ENCODE data around the gene PAGR1.

GRCh38 chr16:29843931-29844330 lies 28.0 kb downstream of the PAGR1 start:
- no peak for TF ChIP-seq CTCF (IDR thresholded peaks at IDR 0.05)
- no peak for TF ChIP-seq ZNF263 (CRISPR knock-in tag; IDR thresholded peaks at IDR 0.05; ENCODE audit: low read depth)
- TF ChIP-seq, protein P1, sequence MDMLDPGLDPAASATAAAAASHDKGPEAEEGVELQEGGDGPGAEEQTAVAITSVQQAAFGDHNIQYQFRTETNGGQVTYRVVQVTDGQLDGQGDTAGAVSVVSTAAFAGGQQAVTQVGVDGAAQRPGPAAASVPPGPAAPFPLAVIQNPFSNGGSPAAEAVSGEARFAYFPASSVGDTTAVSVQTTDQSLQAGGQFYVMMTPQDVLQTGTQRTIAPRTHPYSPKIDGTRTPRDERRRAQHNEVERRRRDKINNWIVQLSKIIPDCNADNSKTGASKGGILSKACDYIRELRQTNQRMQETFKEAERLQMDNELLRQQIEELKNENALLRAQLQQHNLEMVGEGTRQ (CRISPR knock-in tag; IDR thresholded peaks at IDR 0.05) = no peak
- TF ChIP-seq FOXK1 (CRISPR knock-in tag; IDR thresholded peaks at IDR 0.05) = no peak
- TF ChIP-seq, protein P2, sequence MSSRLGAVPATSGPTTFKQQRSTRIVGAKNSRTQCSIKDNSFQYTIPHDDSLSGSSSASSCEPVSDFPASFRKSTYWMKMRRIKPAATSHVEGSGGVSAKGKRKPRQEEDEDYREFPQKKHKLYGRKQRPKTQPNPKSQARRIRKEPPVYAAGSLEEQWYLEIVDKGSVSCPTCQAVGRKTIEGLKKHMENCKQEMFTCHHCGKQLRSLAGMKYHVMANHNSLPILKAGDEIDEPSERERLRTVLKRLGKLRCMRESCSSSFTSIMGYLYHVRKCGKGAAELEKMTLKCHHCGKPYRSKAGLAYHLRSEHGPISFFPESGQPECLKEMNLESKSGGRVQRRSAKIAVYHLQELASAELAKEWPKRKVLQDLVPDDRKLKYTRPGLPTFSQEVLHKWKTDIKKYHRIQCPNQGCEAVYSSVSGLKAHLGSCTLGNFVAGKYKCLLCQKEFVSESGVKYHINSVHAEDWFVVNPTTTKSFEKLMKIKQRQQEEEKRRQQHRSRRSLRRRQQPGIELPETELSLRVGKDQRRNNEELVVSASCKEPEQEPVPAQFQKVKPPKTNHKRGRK (CRISPR knock-in tag; IDR thresholded peaks at IDR 0.05; ENCODE audit: borderline replicate concordance) = no peak
- no peak for TF ChIP-seq JUN (CRISPR knock-in tag; IDR thresholded peaks at IDR 0.05)
- no peak for TF ChIP-seq NFYB (CRISPR knock-in tag; conservative IDR thresholded peaks at IDR 0.05; ENCODE audit: low read depth)
- TF ChIP-seq TP53 (CRISPR knock-in tag; IDR thresholded peaks at IDR 0.05) = no peak
- no peak for TF ChIP-seq ATF2 (CRISPR knock-in tag; IDR thresholded peaks at IDR 0.05; ENCODE audit: borderline replicate concordance, low read depth)
- TF ChIP-seq, protein P3, sequence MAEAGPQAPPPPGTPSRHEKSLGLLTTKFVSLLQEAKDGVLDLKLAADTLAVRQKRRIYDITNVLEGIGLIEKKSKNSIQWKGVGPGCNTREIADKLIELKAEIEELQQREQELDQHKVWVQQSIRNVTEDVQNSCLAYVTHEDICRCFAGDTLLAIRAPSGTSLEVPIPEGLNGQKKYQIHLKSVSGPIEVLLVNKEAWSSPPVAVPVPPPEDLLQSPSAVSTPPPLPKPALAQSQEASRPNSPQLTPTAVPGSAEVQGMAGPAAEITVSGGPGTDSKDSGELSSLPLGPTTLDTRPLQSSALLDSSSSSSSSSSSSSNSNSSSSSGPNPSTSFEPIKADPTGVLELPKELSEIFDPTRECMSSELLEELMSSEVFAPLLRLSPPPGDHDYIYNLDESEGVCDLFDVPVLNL (CRISPR knock-in tag; IDR thresholded peaks at IDR 0.05; ENCODE audit: borderline replicate concordance, low read depth) = no peak
